ENCODE measurements around the gene IL17RA.

Gene IL17RA

GRCh38 chr22:17105143-17106129 is 20.6 kb downstream of the IL17RA start:
- DNase-seq (ENCODE audit: low read depth in 3 of 3) = no peak

DNA sequence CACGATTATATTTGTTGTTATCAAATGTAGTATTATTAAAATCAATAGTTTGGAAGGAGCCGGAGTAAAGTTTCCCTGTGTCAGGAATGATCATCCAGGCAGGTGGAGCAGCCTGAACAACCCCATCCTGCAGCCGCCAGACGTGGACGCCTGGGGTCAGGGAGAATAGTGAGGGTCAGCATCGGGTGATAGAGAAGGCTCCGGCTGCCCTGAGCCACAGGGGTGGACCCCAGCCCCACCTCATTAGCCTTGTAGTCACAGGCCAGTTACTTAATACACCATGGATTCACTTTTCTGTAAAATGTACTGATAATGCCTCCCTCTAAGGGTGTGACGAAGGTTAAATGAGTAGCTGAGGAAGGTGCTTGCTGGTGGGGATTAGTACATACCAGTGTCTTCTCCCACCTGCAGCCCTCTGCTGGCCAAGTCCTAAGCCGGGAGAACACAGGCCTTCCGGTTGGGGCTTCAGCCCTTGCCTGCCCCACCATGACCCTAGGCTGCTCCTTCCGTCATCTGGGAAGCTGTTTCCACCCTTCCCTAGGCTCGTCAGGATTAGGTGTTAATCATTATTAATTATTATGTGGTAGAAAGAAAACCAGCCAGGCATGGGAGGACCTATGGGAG is 21.5 kb downstream of the IL17RA start:
- no peak for DNase-seq (ENCODE audit: low read depth in 3 of 3)

DNA sequence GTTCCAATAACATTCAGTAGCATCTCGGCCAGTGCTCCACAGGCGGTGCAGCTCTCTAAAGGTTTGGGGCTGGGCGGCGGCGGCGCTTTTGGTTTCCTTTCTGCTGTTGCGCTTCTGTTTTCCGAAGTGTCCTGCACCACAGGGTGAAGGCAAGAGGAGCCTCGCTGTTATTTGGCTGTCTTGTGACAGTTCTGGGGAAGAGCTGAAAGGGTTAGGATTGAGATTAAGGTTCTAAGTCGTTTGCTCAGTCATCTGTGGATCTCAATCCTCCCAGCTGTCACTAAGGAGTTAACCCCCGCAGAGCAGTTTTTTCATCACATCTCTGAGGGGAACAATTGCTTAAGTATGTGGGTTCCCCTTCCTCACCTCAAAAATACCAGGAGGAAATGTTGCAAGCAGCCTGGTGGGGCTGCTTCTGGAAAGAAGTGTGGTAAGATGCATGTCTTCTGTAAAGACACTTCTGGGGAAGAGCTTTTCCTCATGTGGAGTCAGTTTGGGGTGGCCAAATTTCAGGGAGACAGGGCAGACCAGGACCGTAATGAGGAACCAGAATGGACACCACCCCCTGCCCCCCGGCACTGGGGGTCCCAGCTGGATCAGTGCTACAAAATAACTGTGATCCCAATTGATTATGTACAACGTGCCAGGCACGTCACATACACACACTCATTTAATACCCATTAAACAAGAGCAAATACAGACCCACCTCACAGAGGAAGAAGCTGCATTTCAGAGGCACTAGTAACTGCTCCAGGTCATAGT is 22.2 kb downstream of the IL17RA start:
- no peak for DNase-seq (ENCODE audit: low read depth in 3 of 3)

DNA sequence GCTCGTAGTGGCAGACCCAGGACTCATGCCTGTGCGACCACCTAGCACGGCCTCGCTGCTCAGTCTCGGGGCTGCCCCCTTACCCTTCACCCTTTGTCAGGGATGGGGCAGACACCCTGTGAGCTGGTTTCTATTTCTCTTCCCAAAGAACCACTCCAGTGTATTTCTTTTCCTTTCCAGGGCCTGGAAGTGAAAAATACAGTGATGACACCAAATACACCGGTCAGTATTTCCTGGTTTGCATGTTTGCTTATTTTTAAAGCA is 22.7 kb downstream of the IL17RA start:
- DNase-seq (ENCODE audit: low read depth in 3 of 3) = no peak

DNA sequence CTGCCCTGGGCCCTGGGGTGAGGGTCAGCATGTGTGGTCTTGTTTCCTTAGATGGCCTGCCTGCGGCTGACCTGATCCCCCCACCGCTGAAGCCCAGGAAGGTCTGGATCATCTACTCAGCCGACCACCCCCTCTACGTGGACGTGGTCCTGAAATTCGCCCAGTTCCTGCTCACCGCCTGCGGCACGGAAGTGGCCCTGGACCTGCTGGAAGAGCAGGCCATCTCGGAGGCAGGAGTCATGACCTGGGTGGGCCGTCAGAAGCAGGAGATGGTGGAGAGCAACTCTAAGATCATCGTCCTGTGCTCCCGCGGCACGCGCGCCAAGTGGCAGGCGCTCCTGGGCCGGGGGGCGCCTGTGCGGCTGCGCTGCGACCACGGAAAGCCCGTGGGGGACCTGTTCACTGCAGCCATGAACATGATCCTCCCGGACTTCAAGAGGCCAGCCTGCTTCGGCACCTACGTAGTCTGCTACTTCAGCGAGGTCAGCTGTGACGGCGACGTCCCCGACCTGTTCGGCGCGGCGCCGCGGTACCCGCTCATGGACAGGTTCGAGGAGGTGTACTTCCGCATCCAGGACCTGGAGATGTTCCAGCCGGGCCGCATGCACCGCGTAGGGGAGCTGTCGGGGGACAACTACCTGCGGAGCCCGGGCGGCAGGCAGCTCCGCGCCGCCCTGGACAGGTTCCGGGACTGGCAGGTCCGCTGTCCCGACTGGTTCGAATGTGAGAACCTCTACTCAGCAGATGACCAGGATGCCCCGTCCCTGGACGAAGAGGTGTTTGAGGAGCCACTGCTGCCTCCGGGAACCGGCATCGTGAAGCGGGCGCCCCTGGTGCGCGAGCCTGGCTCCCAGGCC is 23.7 kb downstream of the IL17RA start:
- DNase-seq (ENCODE audit: low read depth in 3 of 3) = no peak

DNA sequence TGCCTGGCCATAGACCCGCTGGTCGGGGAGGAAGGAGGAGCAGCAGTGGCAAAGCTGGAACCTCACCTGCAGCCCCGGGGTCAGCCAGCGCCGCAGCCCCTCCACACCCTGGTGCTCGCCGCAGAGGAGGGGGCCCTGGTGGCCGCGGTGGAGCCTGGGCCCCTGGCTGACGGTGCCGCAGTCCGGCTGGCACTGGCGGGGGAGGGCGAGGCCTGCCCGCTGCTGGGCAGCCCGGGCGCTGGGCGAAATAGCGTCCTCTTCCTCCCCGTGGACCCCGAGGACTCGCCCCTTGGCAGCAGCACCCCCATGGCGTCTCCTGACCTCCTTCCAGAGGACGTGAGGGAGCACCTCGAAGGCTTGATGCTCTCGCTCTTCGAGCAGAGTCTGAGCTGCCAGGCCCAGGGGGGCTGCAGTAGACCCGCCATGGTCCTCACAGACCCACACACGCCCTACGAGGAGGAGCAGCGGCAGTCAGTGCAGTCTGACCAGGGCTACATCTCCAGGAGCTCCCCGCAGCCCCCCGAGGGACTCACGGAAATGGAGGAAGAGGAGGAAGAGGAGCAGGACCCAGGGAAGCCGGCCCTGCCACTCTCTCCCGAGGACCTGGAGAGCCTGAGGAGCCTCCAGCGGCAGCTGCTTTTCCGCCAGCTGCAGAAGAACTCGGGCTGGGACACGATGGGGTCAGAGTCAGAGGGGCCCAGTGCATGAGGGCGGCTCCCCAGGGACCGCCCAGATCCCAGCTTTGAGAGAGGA is 24.5 kb downstream of the IL17RA start:
- no peak for DNase-seq (ENCODE audit: low read depth in 3 of 3)

- no peak for DNase-seq (ENCODE audit: low read depth in 3 of 3)
Measured at GRCh38 chr22:17109976-17110375, 25.2 kb downstream of the IL17RA start.

DNA sequence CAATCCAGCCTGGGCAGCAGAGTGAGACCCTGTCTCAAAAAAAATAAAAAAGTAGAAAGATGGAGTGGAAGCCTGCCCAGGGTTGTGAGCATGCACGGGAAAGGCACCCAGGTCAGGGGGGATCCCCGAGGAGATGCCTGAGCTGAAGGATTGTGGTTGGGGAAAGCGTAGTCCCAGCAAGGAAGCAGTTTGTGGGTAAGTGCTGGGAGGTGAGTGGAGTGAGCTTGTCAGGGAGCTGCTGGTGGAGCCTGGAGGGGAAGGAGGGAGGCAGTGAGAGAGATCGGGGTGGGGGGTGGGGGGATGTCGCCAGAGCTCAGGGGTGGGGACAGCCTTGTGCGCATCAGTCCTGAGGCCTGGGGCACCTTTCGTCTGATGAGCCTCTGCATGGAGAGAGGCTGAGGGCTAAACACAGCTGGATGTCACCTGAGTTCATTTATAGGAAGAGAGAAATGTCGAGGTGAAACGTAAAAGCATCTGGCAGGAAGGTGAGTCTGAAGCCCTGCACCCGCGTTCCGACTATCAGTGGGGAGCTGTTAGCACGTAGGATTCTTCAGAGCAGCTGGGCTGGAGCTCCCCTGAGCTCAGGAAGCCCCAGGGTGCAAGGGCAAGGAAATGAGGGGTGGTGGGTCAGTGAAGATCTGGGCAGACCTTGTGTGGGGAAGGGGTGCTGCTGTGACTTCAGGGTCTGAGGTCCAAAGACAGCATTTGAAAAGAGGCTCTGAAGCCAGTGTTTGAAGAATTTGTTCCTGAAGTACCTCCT is 26.2 kb downstream of the IL17RA start:
- DNase-seq (ENCODE audit: low read depth in 3 of 3) = no peak

DNA sequence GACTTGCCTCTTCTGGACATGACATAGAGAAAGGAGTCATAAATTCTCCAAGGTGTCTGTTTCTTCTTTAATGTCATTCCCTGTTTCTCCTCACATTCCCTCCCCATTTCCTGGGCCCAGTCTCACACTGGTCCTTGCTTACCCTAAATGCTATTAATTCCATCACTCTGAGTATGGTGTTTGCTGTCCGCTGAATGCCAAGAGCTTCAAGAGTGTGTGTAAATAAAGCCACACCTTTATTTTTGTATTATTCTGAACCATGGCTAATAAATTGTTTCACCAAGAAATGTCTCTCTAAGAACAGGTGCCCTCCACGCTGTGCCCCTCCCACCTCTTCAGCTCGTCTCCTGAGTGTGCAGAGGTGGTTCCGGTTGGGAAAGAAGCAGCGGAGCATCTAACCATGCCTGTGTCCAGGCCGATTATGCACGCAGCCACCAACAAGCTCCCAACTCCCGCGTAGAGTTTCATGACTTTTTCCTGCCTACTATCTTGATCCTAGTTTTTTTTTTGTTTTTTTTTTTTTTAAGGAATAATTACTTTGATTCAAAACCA is 27.8 kb downstream of the IL17RA start:
- no peak for DNase-seq (ENCODE audit: low read depth in 3 of 3)

GRCh38 chr22:17113600-17113999 is 28.8 kb downstream of the IL17RA start:
- DNase-seq (ENCODE audit: low read depth in 3 of 3) = no peak

- no peak for DNase-seq (ENCODE audit: low read depth in 3 of 3)
Measured at GRCh38 chr22:17114173-17114897, 29.5 kb downstream of the IL17RA start.

- no peak for DNase-seq (ENCODE audit: low read depth in 3 of 3)
Measured at GRCh38 chr22:17114898-17115235, 30.1 kb downstream of the IL17RA start.

- DNase-seq (ENCODE audit: low read depth in 3 of 3) = no peak
Measured at GRCh38 chr22:17115236-17115635, 30.4 kb downstream of the IL17RA start.

DNA sequence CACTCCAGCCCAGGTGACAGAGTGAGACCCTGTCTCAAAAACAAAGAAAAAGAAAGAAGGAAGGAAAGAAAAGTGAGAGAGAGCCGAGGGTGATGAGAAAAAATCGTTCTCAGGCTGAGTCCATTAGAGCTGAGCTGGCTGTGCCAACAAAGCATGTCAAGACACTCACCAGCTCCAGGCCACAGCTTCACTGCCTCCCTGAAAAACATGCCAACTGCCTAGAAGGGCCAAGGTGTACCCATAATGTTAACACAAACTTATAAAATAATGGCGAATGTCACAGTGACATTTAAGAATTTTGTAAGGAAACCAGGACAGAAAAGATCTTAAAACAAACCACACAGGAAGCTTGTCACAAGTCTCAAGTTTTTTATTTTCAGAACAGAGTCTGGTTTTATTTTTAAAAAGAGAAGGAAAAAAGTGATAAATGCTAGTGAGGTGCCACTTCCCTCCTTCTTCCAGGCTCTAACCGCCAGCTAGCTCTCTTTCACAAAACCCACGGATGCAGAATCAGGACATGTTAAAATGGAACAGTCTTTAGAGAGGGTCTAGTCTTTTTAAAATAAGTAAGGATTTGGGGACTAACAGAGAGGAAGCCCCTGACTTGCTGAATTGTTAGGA is 31.3 kb downstream of the IL17RA start:
- DNase-seq (ENCODE audit: low read depth in 3 of 3) = no peak

DNA sequence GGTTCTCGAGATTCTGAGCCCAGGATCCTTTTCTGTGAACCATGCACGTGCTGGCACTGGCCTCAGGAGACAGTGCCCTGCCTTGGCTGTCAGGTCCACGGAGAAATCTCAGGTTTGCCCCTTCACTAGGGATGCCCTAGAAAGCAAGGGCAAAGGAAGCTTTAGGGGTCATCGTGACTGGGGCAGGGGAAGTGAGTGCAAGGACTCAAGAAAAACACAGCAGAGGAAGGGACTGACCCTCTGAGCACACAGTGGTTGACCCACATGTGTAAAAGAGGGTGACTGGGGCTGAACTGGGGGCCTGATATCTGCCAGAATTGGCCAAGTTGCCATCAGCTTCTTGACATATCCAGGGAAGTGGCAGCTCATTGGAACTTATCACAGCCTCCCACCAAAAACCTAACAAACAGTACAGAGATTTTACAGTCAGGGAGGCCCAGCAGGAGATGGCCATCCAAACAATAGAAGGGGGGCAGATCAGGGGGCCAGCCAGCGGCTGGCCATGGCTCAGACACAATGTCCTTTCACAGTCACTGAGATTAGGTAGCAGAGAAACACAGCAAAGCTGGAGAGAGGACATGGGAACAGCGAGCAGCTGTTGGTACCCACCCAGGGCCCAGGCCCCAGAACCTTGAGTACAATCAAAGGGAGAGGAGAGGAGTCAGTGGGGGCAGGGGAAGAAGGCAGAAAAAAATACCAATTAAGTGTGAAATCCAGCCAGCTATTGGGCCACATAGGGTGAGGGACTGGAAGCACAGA is 32.0 kb downstream of the IL17RA start:
- no peak for DNase-seq (ENCODE audit: low read depth in 3 of 3)

DNA sequence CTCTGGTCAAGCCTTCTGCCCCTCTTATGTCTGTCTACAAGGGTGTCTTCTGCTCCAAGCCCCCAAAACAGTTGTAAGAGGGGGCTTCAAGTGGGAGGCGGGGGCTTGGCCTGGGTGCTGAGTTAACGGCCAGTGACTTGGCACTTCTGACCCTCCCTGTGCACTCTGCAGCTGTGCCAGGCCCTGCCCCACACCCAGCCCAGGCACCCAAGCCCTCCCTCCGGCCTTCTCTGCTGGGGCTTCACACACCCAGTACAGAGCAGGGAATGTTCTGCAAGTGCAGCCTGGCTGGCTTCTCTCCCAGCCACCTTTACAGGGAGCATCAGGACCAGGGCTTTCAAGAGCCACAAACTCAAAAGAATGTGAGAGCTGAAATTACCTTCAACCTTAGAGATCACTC is 32.6 kb downstream of the IL17RA start:
- no peak for DNase-seq (ENCODE audit: low read depth in 3 of 3)

DNA sequence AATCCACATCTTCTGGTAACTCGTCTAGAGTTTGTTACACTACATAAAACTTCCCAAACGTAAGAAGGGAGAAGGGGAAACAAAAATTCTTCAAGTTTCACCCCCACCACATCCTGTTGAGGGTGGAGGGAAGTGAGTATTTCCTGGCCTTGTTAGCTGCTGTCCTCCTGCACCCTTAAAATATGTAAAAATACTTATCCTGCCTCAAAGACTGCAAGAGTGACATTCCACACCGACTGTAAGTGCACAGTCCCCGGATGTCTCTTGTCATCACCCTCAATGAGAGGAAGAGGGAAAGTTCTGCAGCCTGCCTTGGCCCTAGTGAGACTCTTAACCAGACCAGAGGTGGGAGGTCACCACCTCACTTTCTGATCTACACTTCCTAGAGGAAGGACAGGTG is 33.1 kb downstream of the IL17RA start:
- DNase-seq (ENCODE audit: low read depth in 3 of 3) = no peak

DNA sequence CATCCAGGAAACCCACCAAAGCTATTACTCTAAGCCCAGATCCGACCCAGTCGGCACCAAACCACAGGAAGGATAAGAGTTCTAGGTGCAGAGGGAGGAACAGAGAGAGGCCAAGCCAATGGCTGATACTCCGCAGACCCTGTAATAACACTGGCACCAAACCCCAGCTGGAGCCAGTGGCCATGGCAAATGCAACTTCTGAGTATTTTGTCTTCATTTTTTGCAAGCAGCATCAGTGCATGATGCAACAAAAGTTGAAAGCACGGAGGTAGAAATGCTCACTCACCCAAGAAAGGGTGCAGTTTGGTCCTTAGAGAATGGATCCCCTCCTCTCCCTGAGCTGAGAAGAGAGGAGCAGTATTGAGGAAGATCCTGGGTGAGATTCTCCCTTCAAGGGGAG is 33.5 kb downstream of the IL17RA start:
- no peak for DNase-seq (ENCODE audit: low read depth in 3 of 3)
